IMR-90 (cell line): ENCODE measurements around the gene SARDH.

Experiments used
- MAFK ChIP-seq: IDR thresholded peaks from 2 replicates; pipeline ENCODE4 v1.6.1; 2012; ENCODE audit warnings: low read depth, low read length, improper control_type of control experiment
- MXI1 ChIP-seq: IDR thresholded peaks from 2 replicates; pipeline ENCODE4 v1.6.1; 2012; ENCODE audit warnings: low read depth, mild to moderate bottlenecking, low read length, moderate library complexity, borderline replicate concordance
- NFE2L2 ChIP-seq: fragments of 150-350 bp; IDR thresholded peaks from 2 replicates; pipeline ENCODE4 v1.6.1; 2016; ENCODE audit warnings: low read depth, mild to moderate bottlenecking, low read length
- POLR2A ChIP-seq: IDR thresholded peaks from 2 replicates; pipeline ENCODE4 v1.6.1; 2012; ENCODE audit warnings: mild to moderate bottlenecking, low read depth, low read length
- RAD21 ChIP-seq: IDR thresholded peaks from 2 replicates; pipeline ENCODE4 v1.6.1; 2012; ENCODE audit warnings: low read length, improper control_type of control experiment
- USF2 ChIP-seq: fragments of 150-350 bp; IDR thresholded peaks from 2 replicates; pipeline ENCODE4 v1.6.1; 2017; ENCODE audit warnings: mild to moderate bottlenecking, antibody characterized with exemption, low read length, low read depth
- TF ChIP-seq, protein P1 (sequence below): conservative IDR thresholded peaks from 2 replicates; pipeline ENCODE4 v1.5.1; 2012; ENCODE audit warnings: mild to moderate bottlenecking, low read depth, low read length, improper control_type of control experiment

GRCh38 chr9:133780404-133780945 is 42.3 kb upstream of the SARDH start:
- TF ChIP-seq POLR2A = no peak
- TF ChIP-seq, protein P1, sequence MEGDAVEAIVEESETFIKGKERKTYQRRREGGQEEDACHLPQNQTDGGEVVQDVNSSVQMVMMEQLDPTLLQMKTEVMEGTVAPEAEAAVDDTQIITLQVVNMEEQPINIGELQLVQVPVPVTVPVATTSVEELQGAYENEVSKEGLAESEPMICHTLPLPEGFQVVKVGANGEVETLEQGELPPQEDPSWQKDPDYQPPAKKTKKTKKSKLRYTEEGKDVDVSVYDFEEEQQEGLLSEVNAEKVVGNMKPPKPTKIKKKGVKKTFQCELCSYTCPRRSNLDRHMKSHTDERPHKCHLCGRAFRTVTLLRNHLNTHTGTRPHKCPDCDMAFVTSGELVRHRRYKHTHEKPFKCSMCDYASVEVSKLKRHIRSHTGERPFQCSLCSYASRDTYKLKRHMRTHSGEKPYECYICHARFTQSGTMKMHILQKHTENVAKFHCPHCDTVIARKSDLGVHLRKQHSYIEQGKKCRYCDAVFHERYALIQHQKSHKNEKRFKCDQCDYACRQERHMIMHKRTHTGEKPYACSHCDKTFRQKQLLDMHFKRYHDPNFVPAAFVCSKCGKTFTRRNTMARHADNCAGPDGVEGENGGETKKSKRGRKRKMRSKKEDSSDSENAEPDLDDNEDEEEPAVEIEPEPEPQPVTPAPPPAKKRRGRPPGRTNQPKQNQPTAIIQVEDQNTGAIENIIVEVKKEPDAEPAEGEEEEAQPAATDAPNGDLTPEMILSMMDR = no peak
- no peak for TF ChIP-seq MAFK
- TF ChIP-seq NFE2L2 = no peak
- no peak for TF ChIP-seq RAD21
- no peak for TF ChIP-seq USF2
- no peak for TF ChIP-seq MXI1
